Common myeloid progenitor, CD34-positive (primary cell): ENCODE results near the gene IQCE.

Experiments used
- CTCF ChIA-PET: fragments of 350-600 bp; sonication (Branson Sonifier 250); formaldehyde crosslinking; loops from one replicate; lab custom pipeline; 2021; ENCODE audit warnings: antibody characterized with exemption; lab: Charles Lee
- POLR2A ChIA-PET: fragments of 350-600 bp; sonication (Branson Sonifier 250); formaldehyde crosslinking; loops from one replicate; lab custom pipeline; 2021; ENCODE audit warnings: antibody characterized with exemption; lab: Charles Lee
- DNase-seq, 3 donors: peaks; one replicate each; pipeline versions ENCODE4 v3.0.0 to v3.0.0-alpha.2; 2013
- H3K27ac ChIP-seq, 2 experiments: 1 replicate in 1 of 2; 2 replicates in 1 of 2; pipeline ENCODE4 v1.7.0; 2013; ENCODE audit warnings: inconsistent platforms in 2 of 2, low read length in 2 of 2, mild to moderate bottlenecking in 2 of 2, low read depth in 1 of 2, moderate library complexity in 1 of 2; ENCODE audit not compliant: severe bottlenecking in 2 of 2, insufficient read depth in 1 of 2, poor library complexity in 1 of 2
- H3K27me3 ChIP-seq, 5 experiments: replicated peaks in 2 of 5; 1 replicate in 3 of 5; 2 replicates in 2 of 5; pipeline versions ENCODE4 v1.6.1 to v1.7.0; 2013; ENCODE audit warnings: low read length in 4 of 5, mild to moderate bottlenecking in 2 of 5, moderate library complexity in 2 of 5, inconsistent platforms in 1 of 5; ENCODE audit not compliant: insufficient read depth in 5 of 5, control insufficient read depth in 4 of 5
- H3K36me3 ChIP-seq, 4 experiments: 1 replicate in 2 of 4; 2 replicates in 2 of 4; pipeline versions ENCODE4 v1.6.1 to v1.7.0; 2013; ENCODE audit warnings: low read length in 3 of 4, control low read depth in 1 of 4, mild to moderate bottlenecking in 1 of 4; ENCODE audit not compliant: control insufficient read depth in 4 of 4, insufficient read depth in 4 of 4
- H3K4me1 ChIP-seq, 4 experiments: 1 replicate in 3 of 4; 2 replicates in 1 of 4; pipeline versions ENCODE4 v1.6.1 to v1.7.1; 2013; ENCODE audit warnings: low read length in 3 of 4, mild to moderate bottlenecking in 3 of 4, control low read depth in 1 of 4, inconsistent platforms in 1 of 4, moderate library complexity in 1 of 4; ENCODE audit not compliant: control insufficient read depth in 4 of 4, insufficient read depth in 4 of 4; ENCODE audit errors: control extremely low read depth in 1 of 4
- H3K4me3 ChIP-seq, 7 experiments: 1 replicate in 4 of 7; 2 replicates in 3 of 7; pipeline versions ENCODE4 v1.5.1 to v1.7.0; 2013; ENCODE audit warnings: mild to moderate bottlenecking in 7 of 7, low read length in 6 of 7, moderate library complexity in 6 of 7, inconsistent platforms in 2 of 7, low read depth in 2 of 7, control low read depth in 1 of 7; ENCODE audit not compliant: insufficient read depth in 4 of 7, control insufficient read depth in 1 of 7; ENCODE audit errors: extremely low read depth in 1 of 7
- H3K9me3 ChIP-seq, 5 experiments: 1 replicate in 4 of 5; 2 replicates in 1 of 5; pipeline versions ENCODE4 v1.6.1 to v1.7.1; 2013; ENCODE audit warnings: low read length in 4 of 5, mild to moderate bottlenecking in 2 of 5, inconsistent platforms in 1 of 5, low read depth in 1 of 5, moderate library complexity in 1 of 5; ENCODE audit not compliant: control insufficient read depth in 4 of 5, insufficient read depth in 2 of 5; ENCODE audit errors: control extremely low read depth in 1 of 5
- WGBS: methylation state at CpG from one replicate; pipeline ENCODE4 v1.1.5; 2013; ENCODE audit not compliant: insufficient coverage; 5-methylcytosine and 5-hydroxymethylcytosine counted together

The IQCE gene

GRCh38 chr7:2612445-2613097, 53.8 kb downstream of the IQCE start:
- peaks cover 0 to 36% (median 30%) of the 10 kb centered on the region in 4 experiments for H3K4me1 ChIP-seq
- WGBS: 94% methylated on average over 13 of the region's 15 CpGs

GRCh38 chr7:2613098-2613930, 54.5 kb downstream of the IQCE start:
- no peak overlapping the region for H3K27ac ChIP-seq
- 92% methylated on average over 17 of the region's 19 CpGs for WGBS
- peaks cover 0 to 28% (median 22%) of the 10 kb centered on the region in 4 experiments for H3K4me1 ChIP-seq
- no peaks in the 10 kb centered on the region for H3K9me3 ChIP-seq
- POLR2A ChIA-PET: no interaction called here
- no peak for DNase-seq
- no peak overlapping the region for H3K4me3 ChIP-seq
- no peaks in the 10 kb centered on the region for H3K27me3 ChIP-seq
- CTCF ChIA-PET: interaction anchor here (1.0 to 9.3 kb wide), 7 partner anchors 11 to 49 kb away, joined by 3 to 114 read pairs (median 3); partner anchors contain the start of gene TTYH3
- no peaks in the 10 kb centered on the region for H3K36me3 ChIP-seq

More at GRCh38 chr7:2612445-2613097, 53.8 kb downstream of the IQCE start:
- H3K9me3 ChIP-seq: no peaks in the 10 kb centered on the region
- ChIA-PET CTCF (interaction anchor here (1.0 to 9.3 kb wide), 7 partner anchors 12 to 161 kb away, joined by 3 to 114 read pairs (median 3); partner anchors contain the start of gene TTYH3), POLR2A (no interaction called here)
- no peak overlapping the region for H3K4me3 ChIP-seq
- no peaks in the 10 kb centered on the region for H3K27me3 ChIP-seq
- no peaks in the 10 kb centered on the region for H3K36me3 ChIP-seq
- no peak overlapping the region for H3K27ac ChIP-seq
- no peak for DNase-seq

DNA sequence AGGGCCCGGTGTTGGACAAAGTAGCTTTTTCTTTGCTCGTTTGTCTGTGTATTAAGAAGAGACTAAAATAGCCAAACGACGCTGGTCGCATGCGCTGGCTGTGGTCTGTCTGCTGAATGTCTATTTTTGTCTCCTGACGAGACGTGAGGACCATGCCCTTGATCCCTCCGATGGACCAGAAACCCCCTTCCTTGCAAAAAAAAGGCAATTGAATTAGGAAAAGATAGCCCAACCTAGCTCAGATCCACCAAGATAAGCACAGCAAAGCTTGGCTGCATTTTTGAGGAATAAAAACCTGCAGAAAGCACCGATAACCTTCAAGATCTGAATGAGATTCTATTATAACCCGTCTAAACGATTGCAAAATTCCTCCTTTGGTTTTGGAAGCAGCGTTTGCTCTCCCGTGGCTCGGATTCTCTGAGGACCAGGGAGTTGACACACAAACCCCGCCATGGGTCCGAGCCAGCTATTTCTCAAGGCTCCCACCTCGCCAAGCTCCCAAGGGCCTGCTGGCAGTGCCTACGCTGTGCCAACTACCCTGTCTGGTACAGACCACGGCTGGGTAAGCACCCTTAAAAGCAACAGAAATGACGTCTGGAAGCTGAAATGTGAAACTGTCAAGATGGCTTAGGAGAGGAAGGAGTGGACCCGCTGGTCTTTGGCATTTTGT, 55.3 kb downstream of the IQCE start:
- POLR2A ChIA-PET: no interaction called here
- H3K4me1 ChIP-seq: peaks cover 0 to 22% (median 16%) of the 10 kb centered on the region in 4 experiments
- H3K27me3 ChIP-seq: no peaks in the 10 kb centered on the region
- H3K36me3 ChIP-seq: no peaks in the 10 kb centered on the region
- H3K9me3 ChIP-seq: no peaks in the 10 kb centered on the region
- WGBS: 93% methylated on average over 20 of the region's 22 CpGs
- no peak overlapping the region for H3K4me3 ChIP-seq
- no peak overlapping the region for H3K27ac ChIP-seq
- no peak for DNase-seq
- CTCF ChIA-PET: interaction anchor here (1.0 to 9.3 kb wide), 4 partner anchors 10 to 43 kb away, joined by 3 to 114 read pairs (median 3); partner anchors contain the start of gene TTYH3

- H3K36me3 ChIP-seq: no peaks in the 10 kb centered on the region
- no peaks in the 10 kb centered on the region for H3K27me3 ChIP-seq
- no peak overlapping the region for H3K4me3 ChIP-seq
- no peak for DNase-seq
- no peaks in the 10 kb centered on the region for H3K9me3 ChIP-seq
- CTCF ChIA-PET: interaction anchor here (1.0 to 9.3 kb wide), 3 partner anchors 10 to 42 kb away, joined by 3 to 114 read pairs (median 4); partner anchors contain the start of gene TTYH3
- POLR2A ChIA-PET: no interaction called here
- 98% methylated on average over 18 of the region's 22 CpGs for WGBS
- H3K27ac ChIP-seq: no peak overlapping the region
- peaks cover 0 to 15% (median 8%) of the 10 kb centered on the region in 4 experiments for H3K4me1 ChIP-seq
These were observed 56.0 kb downstream of the IQCE start for GRCh38 chr7:2614631-2615330.

DNA sequence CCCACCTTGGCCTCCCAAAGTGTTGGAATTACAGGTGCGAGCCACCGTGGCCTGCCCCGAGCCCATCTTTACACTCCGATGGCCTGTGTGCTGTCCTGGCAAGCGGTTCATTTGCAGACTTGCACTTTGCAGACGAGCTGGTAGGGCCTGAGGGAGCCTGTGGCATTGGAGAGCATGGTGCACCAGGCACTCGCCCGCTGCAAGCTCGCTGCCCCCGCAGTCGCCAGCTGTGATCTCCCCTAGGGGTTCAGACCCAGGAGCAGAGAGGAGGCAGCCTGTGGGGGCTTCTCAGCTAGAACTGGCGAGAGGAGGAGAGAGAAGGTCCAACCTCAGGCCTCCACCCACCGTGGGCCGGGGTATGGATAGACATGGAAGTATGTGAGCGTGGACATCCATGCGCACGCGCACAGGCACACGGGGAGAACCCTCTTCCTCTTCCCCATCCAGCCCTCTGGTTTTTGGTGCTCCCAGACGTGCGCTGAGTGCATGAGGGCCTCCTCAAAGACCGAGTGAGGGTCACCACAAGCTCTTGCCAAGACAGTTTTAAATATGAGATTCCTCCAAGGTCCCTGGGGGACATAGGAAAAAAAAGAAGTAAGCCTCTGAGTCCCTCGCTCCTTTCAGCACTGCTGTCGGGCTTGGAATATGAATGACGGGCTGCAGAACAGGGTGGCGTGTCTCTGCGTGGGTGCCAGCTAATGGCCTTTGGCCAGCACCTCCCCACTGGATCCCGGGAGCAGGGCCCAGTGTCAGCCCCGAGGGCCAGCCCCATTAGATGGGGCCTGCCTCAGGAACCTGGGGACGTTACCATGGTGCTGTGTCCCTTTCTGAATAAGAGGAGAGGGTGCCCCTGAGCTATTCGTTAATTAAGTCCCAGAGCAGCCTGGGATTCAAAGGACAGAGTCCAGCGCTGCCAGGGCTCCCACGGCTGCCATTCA, 57.9 kb downstream of the IQCE start:
- Histone ChIP-seq H3K27me3 (no peaks in the 10 kb centered on the region), H3K36me3 (no peaks in the 10 kb centered on the region), H3K4me1 (peaks cover 0 to 9% (median 3%) of the 10 kb centered on the region in 4 experiments), H3K4me3 (no peak overlapping the region), H3K27ac (no peak overlapping the region), H3K9me3 (no peaks in the 10 kb centered on the region)
- no peak for DNase-seq
- POLR2A ChIA-PET: no interaction called here
- CTCF ChIA-PET: interaction anchor here (0.6 to 16.3 kb wide), 2 partner anchors 6 to 1003 kb away, joined by 3 to 114 read pairs; no protein-coding TSS in a partner anchor
- 96% methylated on average over 26 of the region's 33 CpGs for WGBS
